NT2/D1 (cell line): ENCODE measurements around the gene CHCHD6.

Source experiments
- DNase-seq: peaks from one replicate; pipeline ENCODE4 v3.0.0-alpha.2; 2011; ENCODE audit warnings: low read depth, low spot score
- H3K27me3 ChIP-seq: 2 replicates; pipeline ENCODE4 v1.6.0; 2011; ENCODE audit warnings: mild to moderate bottlenecking; ENCODE audit not compliant: insufficient read length, insufficient read depth
- H3K36me3 ChIP-seq: 2 replicates; pipeline ENCODE4 v1.6.1; 2011; ENCODE audit warnings: mild to moderate bottlenecking, low read length, mixed read lengths; ENCODE audit not compliant: insufficient read depth, insufficient read length
- H3K4me1 ChIP-seq: 2 replicates; pipeline ENCODE4 v1.5.1; 2011; ENCODE audit not compliant: insufficient read depth, insufficient read length
- H3K4me3 ChIP-seq: 2 replicates; pipeline ENCODE4 v1.5.1; 2011; ENCODE audit warnings: low read depth; ENCODE audit not compliant: insufficient read length
- H3K9ac ChIP-seq: 2 replicates; pipeline ENCODE4 v1.6.0; 2011; ENCODE audit warnings: low read depth; ENCODE audit not compliant: insufficient read length
- H3K9me3 ChIP-seq: 2 replicates; pipeline ENCODE4 v1.5.1; 2011; ENCODE audit warnings: mild to moderate bottlenecking, low read length; ENCODE audit not compliant: insufficient read depth
- SUZ12 ChIP-seq: IDR thresholded peaks from 2 replicates; pipeline ENCODE4 v1.6.1; 2011; ENCODE audit not compliant: insufficient read length, insufficient read depth; ENCODE audit errors: extremely low read depth
- YY1 ChIP-seq: IDR thresholded peaks from 2 replicates; pipeline ENCODE4 v1.6.1; 2011; ENCODE audit not compliant: insufficient read length, insufficient read depth
- ZNF274 ChIP-seq: IDR thresholded peaks from 2 replicates; pipeline ENCODE4 v1.6.1; 2011; ENCODE audit warnings: mild to moderate bottlenecking, low read depth, low read length

The CHCHD6 gene

GRCh38 chr3:126850370-126851085, 146.5 kb downstream of the CHCHD6 start:
- Histone ChIP-seq H3K4me3 (no peak overlapping the region), H3K36me3 (no peaks in the 10 kb centered on the region), H3K27me3 (no peaks in the 10 kb centered on the region), H3K9me3 (no peaks in the 10 kb centered on the region), H3K4me1 (peaks cover 34% of the 10 kb centered on the region), H3K9ac (no peak overlapping the region)
- no peak for TF ChIP-seq ZNF274
- TF ChIP-seq SUZ12, result no peak
- TF ChIP-seq YY1, result no peak
- peak; percentile 93 for DNase-seq

DNA sequence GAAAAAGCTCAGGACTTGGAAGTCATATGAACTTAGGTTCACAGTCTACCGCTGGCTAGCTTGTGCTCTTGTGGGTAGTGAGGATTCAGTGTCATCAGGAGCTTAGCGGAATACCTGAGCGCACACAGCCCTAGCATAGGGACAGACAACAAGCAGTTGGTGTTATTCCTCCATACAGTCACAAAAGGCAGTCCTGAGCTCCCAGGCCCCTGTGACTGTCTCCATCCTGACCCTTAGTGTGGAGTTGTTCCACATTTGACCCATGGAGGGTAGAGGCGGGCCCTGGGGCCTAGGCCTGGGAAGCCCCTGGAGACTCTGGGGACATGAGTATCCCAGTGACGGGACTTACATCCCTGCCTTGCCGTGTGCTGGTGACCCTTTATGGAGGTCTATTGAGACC, 147.3 kb downstream of the CHCHD6 start:
- Histone ChIP-seq H3K9me3 (no peaks in the 10 kb centered on the region), H3K27me3 (no peaks in the 10 kb centered on the region), H3K4me1 (peaks cover 34% of the 10 kb centered on the region), H3K36me3 (no peaks in the 10 kb centered on the region), H3K9ac (no peak overlapping the region), H3K4me3 (no peak overlapping the region)
- no peak for DNase-seq
- no peak for TF ChIP-seq SUZ12
- TF ChIP-seq YY1, result no peak
- TF ChIP-seq ZNF274, result no peak

DNA sequence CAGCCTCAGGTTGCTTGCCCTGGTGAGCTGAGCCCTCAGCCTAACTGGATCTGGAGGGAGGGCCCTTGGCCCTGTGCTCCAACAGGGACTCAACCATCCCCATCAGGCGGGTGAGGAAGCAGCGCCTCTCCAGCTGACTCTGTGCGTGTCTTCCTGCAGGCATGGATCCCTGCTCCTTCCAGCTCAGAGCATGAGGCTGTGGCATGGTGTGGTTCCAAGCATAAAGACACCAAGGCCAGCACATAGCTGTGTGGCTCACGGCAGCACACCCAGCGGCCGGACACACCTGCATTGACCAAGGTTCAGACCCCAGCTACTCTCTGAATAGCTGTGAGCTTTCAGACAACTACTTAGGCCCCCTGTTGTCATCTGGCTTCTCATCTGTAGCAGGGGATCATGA, 147.9 kb downstream of the CHCHD6 start:
- no peak overlapping the region for H3K4me3 ChIP-seq
- no peak for TF ChIP-seq YY1
- TF ChIP-seq ZNF274, result no peak
- no peak for TF ChIP-seq SUZ12
- H3K9ac ChIP-seq, result no peak overlapping the region
- no peaks in the 10 kb centered on the region for H3K36me3 ChIP-seq
- no peaks in the 10 kb centered on the region for H3K9me3 ChIP-seq
- H3K4me1 ChIP-seq, result peaks cover 34% of the 10 kb centered on the region
- DNase-seq, result no peak
- no peaks in the 10 kb centered on the region for H3K27me3 ChIP-seq

GRCh38 chr3:126852511-126852910, 148.5 kb downstream of the CHCHD6 start:
- TF ChIP-seq SUZ12 (no peak), YY1 (no peak), ZNF274 (no peak)
- peaks cover 31% of the 10 kb centered on the region for H3K4me1 ChIP-seq

GRCh38 chr3:126854666-126855065, 150.6 kb downstream of the CHCHD6 start:
- H3K9ac ChIP-seq, result no peak overlapping the region
- H3K4me3 ChIP-seq, result no peak overlapping the region
- no peak for DNase-seq
- H3K4me1 ChIP-seq, result peaks cover 42% of the 10 kb centered on the region
- no peaks in the 10 kb centered on the region for H3K27me3 ChIP-seq
- TF ChIP-seq YY1, result no peak
- TF ChIP-seq SUZ12, result no peak
- TF ChIP-seq ZNF274, result no peak
- no peaks in the 10 kb centered on the region for H3K9me3 ChIP-seq
- H3K36me3 ChIP-seq, result no peaks in the 10 kb centered on the region

More at GRCh38 chr3:126852511-126852910, 148.5 kb downstream of the CHCHD6 start:
- no peaks in the 10 kb centered on the region for H3K9me3 ChIP-seq
- no peaks in the 10 kb centered on the region for H3K36me3 ChIP-seq
- no peak for DNase-seq
- H3K27me3 ChIP-seq, result no peaks in the 10 kb centered on the region
- H3K4me3 ChIP-seq, result no peak overlapping the region
- H3K9ac ChIP-seq, result no peak overlapping the region

DNA sequence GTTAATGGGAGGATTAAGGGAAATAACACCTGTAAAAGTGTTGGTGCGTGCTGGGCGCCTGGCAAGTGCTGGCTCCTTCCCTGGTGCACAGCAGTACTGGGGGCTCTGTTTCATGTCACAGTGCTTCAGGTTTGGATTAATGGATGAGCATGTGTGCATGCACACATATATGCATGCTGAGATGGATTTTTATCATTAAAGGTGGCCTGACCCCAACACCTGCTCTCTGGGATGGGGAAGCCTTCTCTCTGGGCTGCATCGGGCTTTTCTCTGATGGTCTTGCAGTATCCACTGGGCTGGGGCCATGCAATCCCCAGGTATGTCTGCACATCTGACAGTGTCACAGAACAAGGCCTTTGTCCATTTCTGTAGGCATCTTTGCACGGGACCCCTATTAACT, 151.3 kb downstream of the CHCHD6 start:
- Histone ChIP-seq H3K4me3 (no peak overlapping the region), H3K36me3 (no peaks in the 10 kb centered on the region), H3K4me1 (peaks cover 40% of the 10 kb centered on the region), H3K9ac (no peak overlapping the region), H3K27me3 (no peaks in the 10 kb centered on the region), H3K9me3 (no peaks in the 10 kb centered on the region)
- no peak for DNase-seq
- TF ChIP-seq ZNF274 (no peak), SUZ12 (no peak), YY1 (no peak)

DNA sequence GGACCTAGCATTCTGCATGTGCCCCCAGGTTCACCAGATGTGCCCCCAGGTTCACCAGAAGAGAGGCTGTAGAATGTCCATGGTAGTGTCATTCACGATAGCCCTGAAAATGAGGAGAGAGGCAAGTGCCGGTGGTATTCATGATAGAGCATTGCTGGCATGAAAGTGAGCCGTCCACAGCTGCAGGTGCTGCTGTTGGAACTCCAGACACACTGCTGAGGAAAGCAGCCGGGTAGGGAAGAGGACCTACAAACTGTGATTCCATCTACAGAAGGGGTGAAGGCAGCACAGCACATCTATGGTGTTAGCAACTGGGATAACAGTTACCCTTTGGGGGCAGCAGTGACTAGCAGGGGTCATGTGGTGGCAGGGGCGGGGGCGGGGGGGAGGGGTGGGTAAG, 153.9 kb downstream of the CHCHD6 start:
- H3K27me3 ChIP-seq, result no peaks in the 10 kb centered on the region
- no peak for DNase-seq
- H3K9ac ChIP-seq, result no peak overlapping the region
- peaks cover 21% of the 10 kb centered on the region for H3K4me1 ChIP-seq
- H3K9me3 ChIP-seq, result no peaks in the 10 kb centered on the region
- H3K4me3 ChIP-seq, result no peak overlapping the region
- H3K36me3 ChIP-seq, result no peaks in the 10 kb centered on the region
- no peak for TF ChIP-seq YY1
- TF ChIP-seq SUZ12, result no peak
- TF ChIP-seq ZNF274, result no peak

DNA sequence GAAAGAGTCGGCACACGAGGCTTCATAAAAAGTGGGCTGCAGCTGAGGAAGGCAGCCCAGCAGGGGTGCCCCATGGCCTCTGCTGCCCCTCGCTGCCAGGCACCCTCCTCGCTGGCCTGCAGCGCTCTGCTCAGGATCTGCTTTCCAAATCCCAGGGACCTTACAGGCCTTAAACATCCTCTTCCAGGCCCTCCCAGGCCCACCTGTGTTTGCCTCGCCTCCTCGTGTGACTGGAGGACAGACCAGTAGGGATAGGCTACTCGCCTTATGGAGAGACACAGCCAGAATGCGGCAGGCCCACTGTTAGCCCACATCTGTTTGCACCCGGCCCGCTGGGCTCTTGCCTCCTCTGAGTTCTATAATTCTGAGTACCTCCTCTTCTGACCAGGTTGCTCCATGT, 154.4 kb downstream of the CHCHD6 start:
- peaks cover 18% of the 10 kb centered on the region for H3K4me1 ChIP-seq
- H3K4me3 ChIP-seq, result no peak overlapping the region
- no peaks in the 10 kb centered on the region for H3K27me3 ChIP-seq
- no peak overlapping the region for H3K9ac ChIP-seq
- TF ChIP-seq YY1 (no peak), SUZ12 (no peak), ZNF274 (no peak)
- no peak for DNase-seq
- no peaks in the 10 kb centered on the region for H3K36me3 ChIP-seq
- no peaks in the 10 kb centered on the region for H3K9me3 ChIP-seq
